Right kidney (tissue), 1 donor: ENCODE data around the gene PICK1.
"Not testable (repeated sequence)": the region's sequence is repeated elsewhere in the genome, so short reads cannot be mapped to it uniquely, and the experiment has no call there.

Source experiments
- DNase-seq: peaks from one replicate; pipeline ENCODE4 v3.0.0-alpha.2; 2016

Gene PICK1

GRCh38 chr22:38074181-38075104 lies 17.2 kb downstream of the PICK1 start:
- DNase-seq: no peak

GRCh38 chr22:38075105-38075825 lies 18.1 kb downstream of the PICK1 start:
- no peak for DNase-seq

- DNase-seq: no peak
These were observed 18.8 kb downstream of the PICK1 start for GRCh38 chr22:38075961-38076360.

- no peak for DNase-seq
These were observed 19.9 kb downstream of the PICK1 start for GRCh38 chr22:38077096-38077495.

GRCh38 chr22:38077595-38077994 lies 20.4 kb downstream of the PICK1 start:
- DNase-seq: no peak

- no peak for DNase-seq
These were observed 21.0 kb downstream of the PICK1 start for GRCh38 chr22:38078046-38078840.

- DNase-seq: not testable (repeated sequence)
These were observed 22.0 kb downstream of the PICK1 start for GRCh38 chr22:38079208-38079607.

GRCh38 chr22:38079804-38080203 lies 22.6 kb downstream of the PICK1 start:
- no peak for DNase-seq

- no peak for DNase-seq
These were observed 23.3 kb downstream of the PICK1 start for GRCh38 chr22:38080474-38080849.

GRCh38 chr22:38080850-38081635 lies 23.8 kb downstream of the PICK1 start:
- DNase-seq: peak; percentile 73

GRCh38 chr22:38081636-38081940 lies 24.4 kb downstream of the PICK1 start:
- DNase-seq: peak; percentile 63

GRCh38 chr22:38081941-38082828 lies 25.0 kb downstream of the PICK1 start:
- no peak for DNase-seq

GRCh38 chr22:38082986-38083710 lies 25.9 kb downstream of the PICK1 start:
- DNase-seq: no peak

GRCh38 chr22:38083931-38084631 lies 26.9 kb downstream of the PICK1 start, which contains the start of gene SLC16A8:
Gene SLC16A8, minus strand, starts transcription at chr22:38084184. Its CDS starts 1,311 bp downstream, at chr22:38082873.
- no peak for DNase-seq

- no peak for DNase-seq
These were observed 27.9 kb downstream of the PICK1 start for GRCh38 chr22:38085056-38085455.

GRCh38 chr22:38085501-38085900 lies 28.3 kb downstream of the PICK1 start:
- no peak for DNase-seq

- no peak for DNase-seq
These were observed 29.0 kb downstream of the PICK1 start for GRCh38 chr22:38086001-38086845.

GRCh38 chr22:38086942-38087341 lies 29.7 kb downstream of the PICK1 start:
- DNase-seq: no peak

GRCh38 chr22:38087855-38088254 lies 30.7 kb downstream of the PICK1 start:
- no peak for DNase-seq
